Neural progenitor cell (in vitro differentiated cells): Measurements from ENCODE around the gene EDC4. TPM values are rescaled to one million over a fixed set of nuclear protein-coding genes. Genes with fewer than 3 reads are reported as not detected.
A peak's percentile ranks its signal among the peaks of the same experiment; 100 is the strongest.
"Not testable (repeated sequence)": the region's sequence is repeated elsewhere in the genome, so short reads cannot be mapped to it uniquely, and the experiment has no call there.

ENCODE experiments used
- DNase-seq: peaks from one replicate; pipeline ENCODE4 v3.0.0-alpha.2; 2016; ENCODE audit warnings: low spot score
- H2AFZ ChIP-seq: fragments of 200-600 bp; sonication (generic); replicated peaks from 2 replicates; pipeline ENCODE4 v1.6.1; 2016; ENCODE audit warnings: antibody characterized with exemption
- H3F3A ChIP-seq: fragments of 200-600 bp; sonication (generic); 2 replicates; pipeline ENCODE4 v1.6.1; 2016; ENCODE audit warnings: antibody characterized with exemption, low read depth
- H3K27ac ChIP-seq: fragments of 200-600 bp; sonication (generic); 2 replicates; pipeline ENCODE4 v1.5.1; 2016; ENCODE audit warnings: mild to moderate bottlenecking
- H3K27me3 ChIP-seq: fragments of 200-600 bp; sonication (generic); 2 replicates; pipeline ENCODE4 v1.6.1; 2016; ENCODE audit warnings: mild to moderate bottlenecking, moderate library complexity
- H3K36me3 ChIP-seq: fragments of 200-600 bp; sonication (generic); 2 replicates; pipeline ENCODE4 v1.5.1; 2016
- H3K4me1 ChIP-seq: fragments of 200-600 bp; sonication (generic); 2 replicates; pipeline ENCODE4 v1.6.1; 2016; ENCODE audit warnings: mixed run types
- H3K4me2 ChIP-seq: fragments of 200-600 bp; sonication (generic); 2 replicates; pipeline ENCODE4 v1.6.1; 2016
- H3K4me3 ChIP-seq: fragments of 200-600 bp; sonication (generic); 2 replicates; pipeline ENCODE4 v1.5.1; 2016
- H3K79me2 ChIP-seq: fragments of 200-600 bp; sonication (generic); 2 replicates; pipeline ENCODE4 v1.6.1; 2016; ENCODE audit warnings: low read depth
- H3K9ac ChIP-seq: fragments of 200-600 bp; sonication (generic); 2 replicates; pipeline ENCODE4 v1.6.1; 2016
- H3K9me3 ChIP-seq: fragments of 200-600 bp; sonication (generic); 2 replicates; pipeline ENCODE4 v1.5.1; 2016; ENCODE audit warnings: low read depth
- H4K20me1 ChIP-seq: fragments of 200-600 bp; sonication (generic); 2 replicates; pipeline ENCODE4 v1.6.1; 2016; ENCODE audit warnings: low read depth
- H3K27ac Mint-ChIP-seq: 3 replicates; pipeline ENCODE4 v1.8.0; 2021; ENCODE audit warnings: mixed read lengths
- H3K27me3 Mint-ChIP-seq: 2 replicates; pipeline ENCODE4 v1.8.0; 2022; ENCODE audit warnings: low read depth, mild to moderate bottlenecking, inconsistent platforms, moderate library complexity, mixed read lengths; ENCODE audit not compliant: insufficient read depth
- H3K36me3 Mint-ChIP-seq: 3 replicates; pipeline ENCODE4 v1.8.0; 2021; ENCODE audit warnings: mixed read lengths
- H3K4me1 Mint-ChIP-seq: 3 replicates; pipeline ENCODE4 v1.8.0; 2021; ENCODE audit warnings: mixed read lengths
- H3K4me3 Mint-ChIP-seq: 3 replicates; pipeline ENCODE4 v1.8.0; 2021; ENCODE audit warnings: mild to moderate bottlenecking, moderate library complexity, mixed read lengths
- H3K9me3 Mint-ChIP-seq: 3 replicates; pipeline ENCODE4 v1.8.0; 2020; ENCODE audit warnings: mixed read lengths
- EZH2 ChIP-seq: fragments of 200-600 bp; sonication (generic); IDR thresholded peaks from 2 replicates; pipeline ENCODE4 v1.6.1; 2017; ENCODE audit warnings: antibody characterized with exemption, mild to moderate bottlenecking, moderate library complexity
- EZH2phosphoT487 ChIP-seq: fragments of 200-600 bp; sonication (generic); IDR thresholded peaks from 2 replicates; pipeline ENCODE4 v1.6.1; 2017; ENCODE audit warnings: antibody characterized with exemption
- total RNA-seq: library from RNA; depleted of rRNA; stranded (reverse); fragments of >200 nt; gene quantifications from 2 replicates; pipeline ENCODE4 v1.2.3, GENCODE V29; 2015; ENCODE audit warnings: low replicate concordance
- TF ChIP-seq, protein P1 (sequence below): fragments of 200-600 bp; sonication (generic); IDR thresholded peaks from 2 replicates; pipeline ENCODE4 v1.5.1; 2017; ENCODE audit warnings: antibody characterized with exemption, mild to moderate bottlenecking

Gene EDC4
- total RNA-seq, 1 donor from 2014 or later = 32.7 TPM

DNA sequence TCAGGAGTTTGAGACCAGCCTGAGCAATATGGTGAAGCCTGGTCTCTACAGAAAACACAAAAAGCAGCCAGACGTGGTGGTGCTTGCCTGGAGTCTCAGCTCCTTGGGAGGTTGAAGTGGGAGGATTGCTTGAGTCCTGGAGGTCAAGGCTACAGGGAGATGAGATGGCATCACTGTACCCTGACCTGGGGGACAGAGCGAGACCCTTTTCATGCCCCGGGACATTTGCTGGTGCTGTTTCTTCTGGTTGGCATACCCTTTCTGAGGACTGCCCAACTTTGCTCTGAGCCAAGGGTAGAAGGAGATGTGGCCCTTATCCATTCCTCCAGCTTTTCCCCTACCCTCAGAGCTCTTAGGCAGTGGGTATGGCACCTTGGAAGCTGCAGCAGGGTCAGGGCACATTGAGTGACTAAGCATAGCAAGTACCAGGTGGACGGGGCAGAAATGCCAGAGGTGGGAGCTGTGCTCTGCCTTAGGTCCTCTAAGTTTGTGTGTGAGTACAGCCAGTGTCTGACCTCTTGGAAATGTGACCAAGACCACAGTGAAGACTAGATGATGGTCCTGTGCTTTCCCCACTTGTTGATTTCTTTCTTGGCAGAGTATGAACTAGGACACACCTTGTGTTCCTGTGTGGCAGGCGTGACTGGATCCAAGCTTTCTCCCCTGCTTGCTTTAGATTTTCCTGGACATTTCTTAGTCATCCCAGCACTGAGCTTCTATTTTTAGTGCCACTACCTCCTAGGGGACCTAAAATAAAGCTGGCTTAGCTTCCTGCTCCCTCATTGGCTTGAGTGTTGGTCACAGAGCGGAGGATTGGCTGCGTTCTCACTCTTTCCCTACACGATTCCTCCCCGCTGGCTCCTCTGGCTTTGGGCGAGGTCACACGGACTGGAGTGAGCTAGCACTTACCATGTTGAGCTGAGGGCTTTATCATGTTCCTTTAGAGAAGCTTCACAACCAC lies 9.9 kb upstream of the EDC4 start:
- Mint-ChIP-seq H3K27me3 (peaks cover 7% of the 10 kb centered on the region), H3K4me3 (peak overlapping the region; percentile 19), H3K36me3 (peaks cover 23% of the 10 kb centered on the region), H3K27ac (peak overlapping the region; percentile 50), H3K9me3 (no peaks in the 10 kb centered on the region), H3K4me1 (peaks cover 13% of the 10 kb centered on the region)
- TF ChIP-seq EZH2 (no peak), EZH2phosphoT487 (no peak)
- TF ChIP-seq, protein P1, sequence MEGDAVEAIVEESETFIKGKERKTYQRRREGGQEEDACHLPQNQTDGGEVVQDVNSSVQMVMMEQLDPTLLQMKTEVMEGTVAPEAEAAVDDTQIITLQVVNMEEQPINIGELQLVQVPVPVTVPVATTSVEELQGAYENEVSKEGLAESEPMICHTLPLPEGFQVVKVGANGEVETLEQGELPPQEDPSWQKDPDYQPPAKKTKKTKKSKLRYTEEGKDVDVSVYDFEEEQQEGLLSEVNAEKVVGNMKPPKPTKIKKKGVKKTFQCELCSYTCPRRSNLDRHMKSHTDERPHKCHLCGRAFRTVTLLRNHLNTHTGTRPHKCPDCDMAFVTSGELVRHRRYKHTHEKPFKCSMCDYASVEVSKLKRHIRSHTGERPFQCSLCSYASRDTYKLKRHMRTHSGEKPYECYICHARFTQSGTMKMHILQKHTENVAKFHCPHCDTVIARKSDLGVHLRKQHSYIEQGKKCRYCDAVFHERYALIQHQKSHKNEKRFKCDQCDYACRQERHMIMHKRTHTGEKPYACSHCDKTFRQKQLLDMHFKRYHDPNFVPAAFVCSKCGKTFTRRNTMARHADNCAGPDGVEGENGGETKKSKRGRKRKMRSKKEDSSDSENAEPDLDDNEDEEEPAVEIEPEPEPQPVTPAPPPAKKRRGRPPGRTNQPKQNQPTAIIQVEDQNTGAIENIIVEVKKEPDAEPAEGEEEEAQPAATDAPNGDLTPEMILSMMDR = no peak
- no peak for DNase-seq
- H3K4me3 ChIP-seq = no peak overlapping the region
- H3K79me2 ChIP-seq = peaks cover 97% of the 10 kb centered on the region
- H4K20me1 ChIP-seq = peaks cover 80% of the 10 kb centered on the region
- no peak overlapping the region for H3K9ac ChIP-seq
- no peak overlapping the region for H3K27ac ChIP-seq
- H3K4me1 ChIP-seq = peaks cover 8% of the 10 kb centered on the region
- H3K4me2 ChIP-seq = no peak overlapping the region
- peaks cover 8% of the 10 kb centered on the region for H3F3A ChIP-seq
- H3K36me3 ChIP-seq = no peaks in the 10 kb centered on the region
- no peaks in the 10 kb centered on the region for H3K27me3 ChIP-seq
- H2AFZ ChIP-seq = no peak overlapping the region
- no peaks in the 10 kb centered on the region for H3K9me3 ChIP-seq

DNA sequence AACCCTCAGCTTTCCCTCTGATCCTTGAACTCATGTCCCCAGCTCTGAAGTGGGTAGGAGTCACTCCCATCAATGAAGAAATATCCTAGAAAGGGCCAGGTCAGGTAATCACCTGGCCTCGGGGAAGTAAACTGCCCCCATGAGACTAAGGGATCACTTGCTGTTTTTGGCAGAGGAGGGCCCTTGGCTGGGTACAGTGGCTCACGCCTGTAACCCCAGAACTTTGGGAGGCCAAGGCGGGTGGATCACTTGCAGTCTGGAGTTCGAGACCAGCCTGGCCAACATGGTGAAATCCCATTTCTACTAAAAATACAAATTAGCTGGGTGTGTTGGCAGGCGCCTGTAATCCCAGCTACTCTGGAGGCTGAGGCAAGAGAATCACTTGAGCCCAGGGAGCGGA lies 8.8 kb upstream of the EDC4 start:
- H3K27ac Mint-ChIP-seq, H3K9me3 ChIP-seq, H3K27me3 ChIP-seq, H2AFZ ChIP-seq, H3K9ac ChIP-seq, H3K27ac ChIP-seq, H3F3A ChIP-seq, H3K4me3 ChIP-seq, H3K27me3 Mint-ChIP-seq, H3K4me3 Mint-ChIP-seq, H3K4me2 ChIP-seq, H3K4me1 ChIP-seq, H3K9me3 Mint-ChIP-seq, DNase-seq, H3K36me3 ChIP-seq: not testable (repeated sequence)
- H3K79me2 ChIP-seq = peaks cover 85% of the 10 kb centered on the region
- peaks cover 13% of the 10 kb centered on the region for H3K4me1 Mint-ChIP-seq
- peaks cover 69% of the 10 kb centered on the region for H4K20me1 ChIP-seq
- peaks cover 22% of the 10 kb centered on the region for H3K36me3 Mint-ChIP-seq

DNA sequence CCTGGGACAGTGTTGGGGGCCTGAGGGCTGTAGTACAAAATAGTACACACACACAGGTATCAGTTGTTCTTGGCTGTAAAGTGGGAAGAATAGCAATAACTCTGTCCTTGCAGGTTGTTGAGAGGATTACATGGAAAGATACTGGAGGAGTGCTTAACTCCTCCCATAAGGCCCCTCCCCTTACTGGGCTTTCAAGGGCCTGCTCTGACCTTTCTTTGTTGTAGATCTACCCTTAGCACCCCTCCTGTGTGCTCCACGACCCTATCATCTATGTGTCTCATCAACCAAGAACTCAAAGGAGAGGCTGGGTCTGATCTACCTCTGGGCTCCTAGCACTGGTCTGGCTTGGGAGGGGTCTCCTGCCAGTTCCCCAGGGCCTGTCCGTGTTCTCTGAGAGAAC lies 8.3 kb upstream of the EDC4 start:
- H3K9me3 ChIP-seq = no peaks in the 10 kb centered on the region
- Mint-ChIP-seq H3K4me1 (peaks cover 13% of the 10 kb centered on the region), H3K9me3 (no peaks in the 10 kb centered on the region), H3K27me3 (peaks cover 7% of the 10 kb centered on the region), H3K27ac (no peak overlapping the region), H3K4me3 (no peak overlapping the region), H3K36me3 (peaks cover 22% of the 10 kb centered on the region)
- peak overlapping the region; percentile 3 for H3K4me2 ChIP-seq
- H3K27ac ChIP-seq = no peak overlapping the region
- peak; percentile 16 for DNase-seq
- H3K9ac ChIP-seq = no peak overlapping the region
- peaks cover 80% of the 10 kb centered on the region for H3K79me2 ChIP-seq
- H2AFZ ChIP-seq = no peak overlapping the region
- H3K27me3 ChIP-seq = no peaks in the 10 kb centered on the region
- peaks cover 9% of the 10 kb centered on the region for H3F3A ChIP-seq
- no peaks in the 10 kb centered on the region for H3K36me3 ChIP-seq
- TF ChIP-seq EZH2 (no peak), EZH2phosphoT487 (no peak)
- TF ChIP-seq, protein P1 = no peak
- peaks cover 8% of the 10 kb centered on the region for H3K4me1 ChIP-seq
- peaks cover 64% of the 10 kb centered on the region for H4K20me1 ChIP-seq
- no peak overlapping the region for H3K4me3 ChIP-seq

DNA sequence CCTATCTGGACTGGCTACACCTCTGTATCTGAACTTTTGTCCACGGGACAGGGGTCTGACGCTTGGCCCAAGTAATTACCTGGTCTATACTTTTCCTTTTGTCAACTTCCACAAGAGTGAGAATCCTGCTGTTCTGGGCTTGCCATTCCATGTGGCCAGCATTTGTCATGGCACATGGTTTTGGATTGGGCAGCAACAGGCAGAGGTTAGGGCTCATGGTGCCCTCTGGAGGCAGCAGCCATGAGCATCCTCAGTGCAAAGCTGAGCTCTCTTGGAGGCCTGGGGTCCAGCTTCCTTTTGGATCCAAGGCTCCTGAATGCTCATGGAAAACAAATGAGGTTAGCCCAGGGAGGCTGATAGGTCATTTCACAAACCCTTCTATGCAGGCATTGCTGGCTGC lies 7.5 kb upstream of the EDC4 start:
- H3K9me3 ChIP-seq = no peaks in the 10 kb centered on the region
- peaks cover 22% of the 10 kb centered on the region for H3K36me3 Mint-ChIP-seq
- H3K27ac Mint-ChIP-seq = no peak overlapping the region
- peaks cover 13% of the 10 kb centered on the region for H3K4me1 Mint-ChIP-seq
- H3K4me3 ChIP-seq = no peak overlapping the region
- H3K9me3 Mint-ChIP-seq = no peaks in the 10 kb centered on the region
- no peak for TF ChIP-seq EZH2
- TF ChIP-seq, protein P1 = peak; percentile 50
- peaks cover 8% of the 10 kb centered on the region for H3K4me1 ChIP-seq
- no peak overlapping the region for H3K9ac ChIP-seq
- peaks cover 73% of the 10 kb centered on the region for H3K79me2 ChIP-seq
- H2AFZ ChIP-seq = no peak overlapping the region
- H4K20me1 ChIP-seq = peaks cover 56% of the 10 kb centered on the region
- no peak overlapping the region for H3K27ac ChIP-seq
- H3K27me3 Mint-ChIP-seq = peaks cover 7% of the 10 kb centered on the region
- H3K4me2 ChIP-seq = no peak overlapping the region
- H3K27me3 ChIP-seq = no peaks in the 10 kb centered on the region
- no peak overlapping the region for H3K4me3 Mint-ChIP-seq
- peak; percentile 61 for DNase-seq
- peaks cover 16% of the 10 kb centered on the region for H3F3A ChIP-seq
- H3K36me3 ChIP-seq = no peaks in the 10 kb centered on the region
